GM21447 (cell line): ENCODE results near the gene CCDC106.

Experiments used
- ATAC-seq: cut with Tn5 transposase; IDR thresholded peaks from one replicate; pipeline ENCODE4 v1.9.1; 2021; ENCODE audit not compliant: unreplicated experiment

Gene CCDC106

GRCh38 chr19:55613930-55614710 is 33.9 kb upstream of the CCDC106 start:
- ATAC-seq, result no peak

- ATAC-seq, result no peak
Observed at GRCh38 chr19:55614711-55615542, 33.1 kb upstream of the CCDC106 start.

GRCh38 chr19:55615543-55616394 is 32.2 kb upstream of the CCDC106 start:
- no peak for ATAC-seq

- no peak for ATAC-seq
Observed at GRCh38 chr19:55616395-55616875, 31.6 kb upstream of the CCDC106 start.

GRCh38 chr19:55617426-55617825 is 30.6 kb upstream of the CCDC106 start:
- ATAC-seq, result no peak

- no peak for ATAC-seq
Observed at GRCh38 chr19:55618426-55618825, 29.6 kb upstream of the CCDC106 start.

GRCh38 chr19:55619286-55619685 is 28.7 kb upstream of the CCDC106 start:
- no peak for ATAC-seq

- no peak for ATAC-seq
Observed at GRCh38 chr19:55620410-55621204, 27.4 kb upstream of the CCDC106 start.

GRCh38 chr19:55621205-55621672 is 26.8 kb upstream of the CCDC106 start:
- no peak for ATAC-seq

- no peak for ATAC-seq
Observed at GRCh38 chr19:55621673-55622231, 26.3 kb upstream of the CCDC106 start.

GRCh38 chr19:55622242-55622969 is 25.6 kb upstream of the CCDC106 start:
- ATAC-seq, result no peak

- no peak for ATAC-seq
Observed at GRCh38 chr19:55623130-55623529, 24.9 kb upstream of the CCDC106 start.

- ATAC-seq, result no peak
Observed at GRCh38 chr19:55623561-55623960, 24.5 kb upstream of the CCDC106 start.

GRCh38 chr19:55624109-55625003 is 23.7 kb upstream of the CCDC106 start, which contains the start of gene ZNF784:
Gene ZNF784 (minus strand): TSS chr19:55624566. CDS start chr19:55624561, 5 bp downstream.
- peak; percentile 55 for ATAC-seq

- ATAC-seq, result peak; percentile 7
Observed at GRCh38 chr19:55625004-55625326, 23.0 kb upstream of the CCDC106 start.

- ATAC-seq, result no peak
Observed at GRCh38 chr19:55626350-55626749, 21.7 kb upstream of the CCDC106 start.

GRCh38 chr19:55632463-55632834 is 15.6 kb upstream of the CCDC106 start:
- ATAC-seq, result no peak

GRCh38 chr19:55633861-55634260 is 14.2 kb upstream of the CCDC106 start:
- no peak for ATAC-seq
